Measurements from ENCODE around the gene SF1.

The SF1 gene

GRCh38 chr11:64799256-64799622 is 20.9 kb upstream of the SF1 start:
- no peaks in the 10 kb centered on the region for H3K9me3 ChIP-seq (ENCODE audit: control insufficient read depth, low read length)
- no peak overlapping the region for H3K4me3 ChIP-seq (ENCODE audit: low read depth, low read length)
- H3K4me2 ChIP-seq (ENCODE audit: low read length), result no peak overlapping the region
- no peaks in the 10 kb centered on the region for H3K79me2 ChIP-seq
- no peak overlapping the region for H3K27ac ChIP-seq
- no peak overlapping the region for H3K9ac ChIP-seq
- H3K36me3 ChIP-seq (ENCODE audit: control insufficient read depth, insufficient read depth, low read length), result no peaks in the 10 kb centered on the region
- H3K27me3 ChIP-seq (ENCODE audit: control insufficient read depth, insufficient read depth, low read length), result no peaks in the 10 kb centered on the region
- peaks cover 5% of the 10 kb centered on the region for H3K4me1 ChIP-seq
- H2AFZ ChIP-seq, result no peak overlapping the region
- TF ChIP-seq CTCF (IDR thresholded peaks at IDR 0.05), result no peak

- Histone ChIP-seq H3K4me3 (ENCODE audit: low read depth, low read length) (no peak overlapping the region), H3K4me2 (ENCODE audit: low read length) (no peak overlapping the region), H3K27ac (no peak overlapping the region), H3K36me3 (ENCODE audit: control insufficient read depth, insufficient read depth, low read length) (no peaks in the 10 kb centered on the region), H3K79me2 (no peaks in the 10 kb centered on the region), H3K4me1 (no peaks in the 10 kb centered on the region), H3K9ac (no peak overlapping the region), H3K27me3 (ENCODE audit: control insufficient read depth, insufficient read depth, low read length) (no peaks in the 10 kb centered on the region), H3K9me3 (ENCODE audit: control insufficient read depth, low read length) (no peaks in the 10 kb centered on the region), H2AFZ (no peak overlapping the region)
- no peak for TF ChIP-seq CTCF (IDR thresholded peaks at IDR 0.05)
These were observed 18.6 kb upstream of the SF1 start for GRCh38 chr11:64796757-64797541.

GRCh38 chr11:64796047-64796756 is 17.9 kb upstream of the SF1 start:
- H3K79me2 ChIP-seq, result no peaks in the 10 kb centered on the region

GRCh38 chr11:64794526-64794925 is 16.2 kb upstream of the SF1 start:
- Histone ChIP-seq H3K9me3 (ENCODE audit: control insufficient read depth, low read length) (no peaks in the 10 kb centered on the region), H3K27ac (no peak overlapping the region), H3K79me2 (no peaks in the 10 kb centered on the region), H3K9ac (no peak overlapping the region), H3K4me1 (no peaks in the 10 kb centered on the region), H3K27me3 (ENCODE audit: control insufficient read depth, insufficient read depth, low read length) (no peaks in the 10 kb centered on the region), H3K36me3 (ENCODE audit: control insufficient read depth, insufficient read depth, low read length) (no peaks in the 10 kb centered on the region), H2AFZ (no peak overlapping the region), H3K4me2 (ENCODE audit: low read length) (no peak overlapping the region), H3K4me3 (ENCODE audit: low read depth, low read length) (no peak overlapping the region)
- no peak for TF ChIP-seq CTCF (IDR thresholded peaks at IDR 0.05)

More at GRCh38 chr11:64796047-64796756, 17.9 kb upstream of the SF1 start:
- Histone ChIP-seq H3K36me3 (ENCODE audit: control insufficient read depth, insufficient read depth, low read length) (no peaks in the 10 kb centered on the region), H3K27me3 (ENCODE audit: control insufficient read depth, insufficient read depth, low read length) (no peaks in the 10 kb centered on the region), H3K4me1 (no peaks in the 10 kb centered on the region), H3K9me3 (ENCODE audit: control insufficient read depth, low read length) (no peaks in the 10 kb centered on the region), H2AFZ (no peak overlapping the region), H3K9ac (no peak overlapping the region), H3K27ac (no peak overlapping the region), H3K4me3 (ENCODE audit: low read depth, low read length) (no peak overlapping the region), H3K4me2 (ENCODE audit: low read length) (no peak overlapping the region)
- no peak for TF ChIP-seq CTCF (IDR thresholded peaks at IDR 0.05)
